Caki2 (cell line): Measurements from ENCODE around the gene C11orf98. TPM values are rescaled to one million over a fixed set of nuclear protein-coding genes. Genes with fewer than 3 reads are reported as not detected.
"Not testable (repeated sequence)": the region's sequence is repeated elsewhere in the genome, so short reads cannot be mapped to it uniquely, and the experiment has no call there.

Experiments
- DNase-seq: peaks from one replicate; pipeline ENCODE4 v3.0.0-alpha.2; 2015; ENCODE audit warnings: low read depth
- in situ Hi-C: cut with HindIII; loops from 2 replicates; pipeline ENCODE4 v1.10.0; 2016; ENCODE audit warnings: low sequenced_read_pairs, low pct_unique_long_range_greater_than_20kb, mixed read lengths
- total RNA-seq: library from RNA; depleted of rRNA; stranded (reverse); fragments of >200 nt; shearing (Covaris generic); gene quantifications from 2 replicates; pipeline ENCODE4 v1.2.3, GENCODE V29; 2014; ENCODE audit warnings: low replicate concordance

C11orf98 gene
- total RNA-seq, 1 experiment from 2014 or later, result 59.2 TPM

- in situ Hi-C loops, result no loop called here
- DNase-seq, result no peak
Observed at GRCh38 chr11:62664405-62665074, 470 bp downstream of the C11orf98 start.

- in situ Hi-C loops, result no loop called here
- no peak for DNase-seq
Observed at GRCh38 chr11:62656796-62657429, 8.1 kb downstream of the C11orf98 start.

- no peak for DNase-seq
- in situ Hi-C loops, result no loop called here
Observed at GRCh38 chr11:62654297-62654696, 10.7 kb downstream of the C11orf98 start.

GRCh38 chr11:62652161-62653006 lies 12.6 kb downstream of the C11orf98 start:
- no peak for DNase-seq
- in situ Hi-C loops, result no loop called here

- in situ Hi-C loops, DNase-seq: not testable (repeated sequence)
Observed at GRCh38 chr11:62650283-62650682, 14.7 kb downstream of the C11orf98 start.

GRCh38 chr11:62649486-62649885 lies 15.5 kb downstream of the C11orf98 start:
- in situ Hi-C loops, result no loop called here
- DNase-seq, result no peak

- no peak for DNase-seq
- in situ Hi-C loops, result no loop called here
Observed at GRCh38 chr11:62648967-62649364, 16.0 kb downstream of the C11orf98 start.

- in situ Hi-C loops, result no loop called here
Observed at GRCh38 chr11:62648185-62648966, 16.6 kb downstream of the C11orf98 start.

GRCh38 chr11:62647609-62648005 lies 17.4 kb downstream of the C11orf98 start:
- no peak for DNase-seq
- in situ Hi-C loops, result no loop called here

More at GRCh38 chr11:62648185-62648966, 16.6 kb downstream of the C11orf98 start:
- DNase-seq, result no peak

- DNase-seq, result no peak
- in situ Hi-C loops, result no loop called here
Observed at GRCh38 chr11:62646825-62647608, 18.0 kb downstream of the C11orf98 start.

- DNase-seq, result peak; percentile 90
- in situ Hi-C loops, result no loop called here
Observed at GRCh38 chr11:62645946-62646824, 18.8 kb downstream of the C11orf98 start, which contains the start of gene GANAB. Gene GANAB (minus strand): TSS chr11:62646613. CDS start chr11:62646599, 14 bp downstream.

GRCh38 chr11:62645671-62645945 lies 19.4 kb downstream of the C11orf98 start:
- no peak for DNase-seq
- in situ Hi-C loops, result no loop called here

GRCh38 chr11:62644220-62644619 lies 20.8 kb downstream of the C11orf98 start:
- in situ Hi-C loops, result no loop called here
- DNase-seq, result no peak

- DNase-seq, result no peak
- in situ Hi-C loops, result no loop called here
Observed at GRCh38 chr11:62632492-62632891, 32.5 kb downstream of the C11orf98 start.

GRCh38 chr11:62627713-62628112 lies 37.3 kb downstream of the C11orf98 start:
- in situ Hi-C loops, result no loop called here
- no peak for DNase-seq

- in situ Hi-C loops, result no loop called here
Observed at GRCh38 chr11:62622476-62623089, 42.4 kb downstream of the C11orf98 start.

More at GRCh38 chr11:62622476-62623089, 42.4 kb downstream of the C11orf98 start:
- no peak for DNase-seq
